HG02938 (cell line): Measurements from ENCODE around the gene IL36B.

Experiments used
- ATAC-seq: cut with Tn5 transposase; IDR thresholded peaks from one replicate; pipeline ENCODE4 v1.9.1; 2021; ENCODE audit warnings: mild to moderate bottlenecking, moderate library complexity; ENCODE audit not compliant: unreplicated experiment

IL36B gene

DNA sequence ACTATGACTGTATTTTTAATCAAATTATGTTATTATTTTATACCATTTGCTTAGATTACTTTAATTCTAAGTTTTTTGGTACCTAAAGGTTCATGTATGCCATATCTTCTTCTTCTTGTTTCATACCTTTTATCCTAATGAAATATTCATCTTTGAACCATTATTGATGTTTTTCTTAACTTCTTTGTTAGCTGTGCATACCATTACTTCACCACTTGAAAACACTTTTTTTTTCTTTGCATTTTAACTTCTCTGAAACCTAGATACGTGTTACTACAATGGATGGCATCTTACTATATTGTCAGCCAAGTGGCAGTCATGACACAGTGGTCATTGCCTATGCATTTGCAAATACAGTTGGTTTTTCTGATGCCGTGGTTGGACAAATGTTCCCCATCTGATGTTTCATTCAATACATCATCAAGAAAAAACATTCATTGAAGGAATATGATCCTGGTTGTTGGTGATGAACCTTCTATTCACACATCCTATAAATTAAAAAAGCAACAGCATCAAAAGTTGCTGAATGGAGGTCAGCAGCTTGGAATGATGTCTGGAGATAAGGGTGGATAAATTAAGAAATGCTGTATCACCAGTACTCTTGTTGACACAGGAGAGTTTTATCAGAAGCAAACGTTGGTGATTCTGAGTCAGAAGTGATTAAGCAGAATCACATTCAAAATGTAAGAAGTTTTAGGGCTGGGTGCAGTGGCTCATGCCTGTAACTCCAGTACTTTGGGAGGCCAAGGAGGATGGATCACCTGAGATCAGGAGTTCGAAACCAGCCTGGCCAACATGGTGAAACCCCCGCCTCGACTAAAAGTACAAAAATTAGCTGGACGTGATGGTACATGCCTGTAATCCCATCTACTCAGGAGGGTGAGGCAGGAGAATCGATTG is 40.0 kb downstream of the IL36B start:
- no peak for ATAC-seq

DNA sequence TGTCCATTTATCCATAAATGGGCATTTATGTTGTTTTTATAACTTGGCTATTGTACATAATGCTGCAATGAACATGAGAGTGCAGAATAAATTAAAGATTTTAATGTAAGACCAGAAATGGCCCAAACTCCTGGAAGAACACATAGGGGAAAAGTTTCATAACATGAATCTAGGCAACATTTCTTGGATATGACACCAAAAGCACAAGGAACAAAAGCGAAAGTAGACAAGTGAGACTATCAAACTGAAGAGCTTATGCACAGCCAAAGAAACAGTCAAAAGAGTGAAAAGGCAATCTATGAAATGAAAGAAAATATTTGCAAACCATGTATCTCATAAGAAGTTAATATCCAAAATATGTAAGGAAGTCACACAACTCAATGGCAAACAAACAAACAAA is 41.6 kb downstream of the IL36B start:
- no peak for ATAC-seq

DNA sequence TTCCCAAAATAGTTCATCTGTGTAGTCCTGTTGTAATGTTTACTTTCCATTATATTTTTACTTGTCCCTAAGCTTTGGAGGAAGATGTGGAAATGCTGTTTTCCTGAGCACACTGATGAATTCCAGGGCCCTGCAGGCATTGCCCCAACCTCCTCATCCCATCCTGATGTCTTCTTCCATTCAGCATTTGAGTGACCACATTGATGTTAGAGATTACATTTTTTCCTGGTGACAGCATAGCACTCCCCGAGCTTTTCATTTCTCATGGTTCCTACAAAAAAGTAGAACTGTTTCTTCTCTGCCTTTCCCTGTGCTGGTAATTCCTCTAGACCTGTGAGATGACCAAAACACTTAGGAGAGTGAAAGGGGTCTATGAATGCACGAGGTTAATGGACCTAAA is 42.6 kb downstream of the IL36B start:
- ATAC-seq, result no peak

DNA sequence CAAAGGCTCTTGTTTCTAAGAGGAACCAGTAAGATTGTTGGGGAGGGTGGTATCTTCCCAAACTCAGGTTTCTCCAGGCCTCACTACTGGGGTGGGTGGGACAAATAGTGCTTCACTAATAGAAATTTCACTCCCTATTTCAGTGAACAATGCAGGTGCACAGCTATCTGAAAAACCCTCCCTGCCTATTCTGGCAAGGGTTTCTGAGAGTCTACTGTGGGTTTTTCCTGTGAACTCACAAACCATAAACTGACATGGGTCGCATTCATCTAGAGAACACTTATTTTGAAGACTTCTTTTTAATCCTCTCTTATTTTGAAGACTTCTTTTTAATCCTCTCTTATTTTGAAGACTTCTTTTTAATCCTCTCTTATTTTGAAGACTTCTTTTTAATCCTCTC is 43.0 kb downstream of the IL36B start:
- ATAC-seq, result no peak

DNA sequence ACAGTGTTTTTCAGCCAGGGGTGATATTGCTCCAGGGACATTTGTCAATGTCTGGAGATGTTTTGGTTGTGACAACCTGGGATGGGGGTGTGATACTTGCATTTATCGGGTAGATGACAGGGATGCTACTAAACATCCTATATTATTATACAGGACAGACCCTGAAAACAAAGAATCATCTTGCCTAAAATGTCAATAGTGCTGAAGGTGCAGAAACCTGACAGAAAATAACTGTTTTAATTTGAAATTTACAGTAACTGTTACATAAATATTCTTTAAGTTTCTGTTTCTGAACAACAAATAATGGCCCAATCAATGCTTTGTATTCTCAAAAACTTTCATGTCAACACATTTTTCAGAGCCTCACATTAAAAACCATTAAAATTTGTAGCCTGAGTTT is 45.4 kb downstream of the IL36B start:
- no peak for ATAC-seq

DNA sequence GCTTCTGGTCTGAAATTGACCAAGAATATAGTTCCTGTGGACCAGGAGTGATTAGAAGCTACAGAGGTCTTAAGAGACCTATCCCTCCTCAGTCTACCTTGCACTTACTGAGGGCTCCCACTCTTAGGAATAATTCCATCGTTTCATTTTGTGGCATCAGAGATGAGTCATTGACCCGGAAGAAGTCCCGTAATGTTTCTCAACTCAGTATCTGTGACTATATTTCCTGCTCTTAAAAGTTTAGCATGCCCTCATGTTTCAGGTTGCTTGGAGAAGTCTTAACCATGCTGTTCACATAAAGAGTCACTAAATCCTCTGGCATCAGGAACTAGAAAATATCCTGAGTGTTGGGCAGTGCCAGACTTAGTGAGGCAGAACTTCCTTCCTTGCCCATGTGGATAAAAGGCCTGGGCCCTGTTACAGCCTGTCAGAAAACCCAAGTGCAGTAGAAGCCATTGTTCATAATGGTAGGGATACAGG is 47.6 kb downstream of the IL36B start, which contains the start of gene IL36A:
Gene IL36A (plus strand): TSS at position 430 of the 480 bp plus-strand sequence. CDS start 413 bp downstream, outside the sequence.
- no peak for ATAC-seq

DNA sequence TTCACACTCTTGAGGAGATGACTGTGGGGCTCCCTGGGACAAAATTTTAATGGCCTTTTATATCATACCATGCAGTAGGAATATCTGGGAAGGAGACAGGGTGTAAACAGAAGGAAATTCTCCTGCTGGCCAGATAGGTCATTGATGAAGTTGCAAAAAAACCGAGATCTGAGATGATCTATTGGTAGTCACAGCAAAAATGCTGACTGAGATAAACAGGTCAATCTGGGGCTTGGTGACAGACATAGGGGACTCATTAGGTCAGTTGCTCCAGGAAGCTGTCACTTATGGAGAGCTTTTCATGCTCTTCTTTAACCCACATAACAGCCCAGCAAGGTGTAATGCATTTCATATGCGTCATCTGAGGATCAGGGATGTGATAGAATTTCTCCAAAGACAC is 50.0 kb downstream of the IL36B start:
- no peak for ATAC-seq

DNA sequence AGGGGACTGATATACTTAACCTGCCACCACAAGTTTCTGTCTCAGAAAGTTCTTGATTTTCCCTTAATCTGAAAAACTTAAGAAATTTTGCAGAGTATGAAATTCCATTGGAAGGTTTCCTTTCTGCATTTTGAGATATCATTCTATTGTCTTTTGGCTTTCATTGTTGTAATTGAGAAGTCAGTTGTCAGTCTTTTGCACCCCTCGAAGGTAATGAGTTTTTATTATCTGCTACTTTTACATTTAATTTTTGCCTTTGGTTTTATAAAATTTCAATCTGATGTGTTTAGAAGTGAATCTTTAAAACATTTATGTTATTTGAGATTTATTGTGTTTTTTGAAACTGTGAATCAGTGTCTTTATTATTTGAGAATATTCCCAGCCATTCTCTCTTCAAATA is 52.2 kb downstream of the IL36B start:
- ATAC-seq, result no peak

DNA sequence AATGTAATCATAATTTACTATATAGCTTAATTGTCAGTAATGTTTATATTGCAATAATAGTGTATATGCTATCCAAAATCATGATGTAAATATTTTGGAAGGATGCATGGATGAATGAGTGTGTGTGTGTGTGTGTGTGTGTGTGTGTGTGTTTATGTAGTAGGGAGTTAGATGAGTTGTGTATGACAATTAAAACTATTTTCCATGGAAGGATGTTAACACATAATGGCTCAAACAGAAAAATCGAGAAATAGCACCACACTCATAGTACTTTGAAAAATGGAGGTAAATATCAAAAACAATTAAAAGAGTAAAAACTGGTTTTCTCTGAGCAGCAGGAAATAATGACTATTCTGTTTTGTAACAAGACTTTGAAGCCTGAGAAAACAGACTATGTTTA is 55.5 kb downstream of the IL36B start:
- no peak for ATAC-seq

DNA sequence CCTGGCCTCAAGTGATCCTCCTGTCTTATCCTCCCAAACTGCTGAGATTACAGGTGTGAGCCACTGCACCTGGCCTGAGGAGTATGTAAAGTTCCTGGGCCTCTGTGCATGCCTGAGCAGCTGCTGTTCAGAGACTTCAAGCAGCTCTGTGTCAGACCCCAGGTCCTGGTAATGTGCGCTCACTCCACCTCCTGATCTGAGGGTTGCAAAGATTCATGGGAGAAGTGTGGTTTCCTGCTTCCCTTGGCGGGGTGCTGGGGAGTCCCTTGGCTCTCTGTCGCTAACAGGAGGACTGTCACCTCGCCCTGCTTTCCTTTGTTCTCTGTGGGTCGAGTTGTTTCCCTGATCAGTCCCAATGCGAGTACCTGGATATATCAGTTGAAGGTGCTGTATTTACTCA is 56.0 kb downstream of the IL36B start:
- ATAC-seq, result no peak

DNA sequence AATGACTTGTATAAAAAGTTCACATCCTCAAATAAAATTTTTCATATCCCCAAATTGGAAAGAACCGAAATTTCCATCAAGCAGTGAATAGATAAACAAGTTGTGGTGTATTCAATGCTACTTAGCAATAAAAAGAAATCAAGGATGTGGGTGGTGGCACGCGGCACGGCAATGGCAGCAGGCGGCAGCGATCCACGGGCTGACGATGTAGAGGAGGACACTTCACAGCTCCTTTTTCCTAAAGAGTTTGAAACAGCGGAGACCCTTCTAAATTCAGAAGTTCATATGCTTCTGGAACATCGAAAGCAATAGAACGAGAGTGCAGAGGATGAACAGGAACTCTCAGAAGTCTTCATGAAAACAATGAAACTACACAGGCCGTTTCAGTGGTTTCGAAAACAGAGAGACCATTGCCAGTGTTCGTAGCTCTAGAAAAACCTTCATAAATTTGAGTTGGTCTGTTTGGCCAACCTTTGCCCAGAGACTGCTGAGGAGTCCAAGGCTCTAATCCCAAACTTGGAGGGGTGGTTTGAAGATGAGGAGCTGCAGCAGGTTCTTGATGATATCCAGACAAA is 57.2 kb downstream of the IL36B start:
- ATAC-seq, result no peak

DNA sequence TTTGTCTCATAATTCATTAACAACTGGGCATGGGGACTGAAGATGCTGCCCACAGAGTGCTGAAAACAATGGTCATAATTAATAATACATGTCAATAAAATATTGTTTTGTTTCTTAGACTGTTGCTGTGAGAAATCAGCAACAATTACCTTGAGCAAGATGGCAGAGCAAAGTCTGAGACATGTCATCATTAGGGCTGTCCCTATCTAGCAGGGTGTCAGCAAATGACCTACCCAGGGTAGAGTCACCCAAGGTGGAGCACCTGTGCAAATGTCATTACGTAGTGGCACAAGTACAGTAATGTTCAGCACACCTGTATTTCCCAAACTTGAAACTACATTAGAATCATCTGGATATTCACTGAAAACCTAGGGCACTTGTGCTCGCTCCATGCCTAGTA is 58.0 kb downstream of the IL36B start:
- ATAC-seq, result no peak

DNA sequence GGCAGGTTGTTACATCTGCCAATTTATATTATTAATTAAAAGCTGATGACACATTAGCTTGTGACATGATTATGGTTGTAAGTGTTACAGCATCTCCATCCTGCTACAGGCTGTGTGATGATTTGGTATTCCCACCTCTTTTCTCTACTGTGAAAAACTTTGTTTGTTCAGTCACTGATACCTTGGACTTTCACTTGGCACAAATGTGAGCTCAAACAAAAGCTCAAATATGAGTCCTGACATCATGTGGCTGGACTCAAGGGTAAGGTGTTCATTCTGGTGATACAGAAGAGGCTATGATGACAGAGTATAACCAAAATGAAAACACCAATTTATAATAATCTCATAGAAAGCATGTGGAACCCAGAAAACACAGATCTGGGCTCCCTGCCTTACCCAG is 58.8 kb downstream of the IL36B start:
- no peak for ATAC-seq

DNA sequence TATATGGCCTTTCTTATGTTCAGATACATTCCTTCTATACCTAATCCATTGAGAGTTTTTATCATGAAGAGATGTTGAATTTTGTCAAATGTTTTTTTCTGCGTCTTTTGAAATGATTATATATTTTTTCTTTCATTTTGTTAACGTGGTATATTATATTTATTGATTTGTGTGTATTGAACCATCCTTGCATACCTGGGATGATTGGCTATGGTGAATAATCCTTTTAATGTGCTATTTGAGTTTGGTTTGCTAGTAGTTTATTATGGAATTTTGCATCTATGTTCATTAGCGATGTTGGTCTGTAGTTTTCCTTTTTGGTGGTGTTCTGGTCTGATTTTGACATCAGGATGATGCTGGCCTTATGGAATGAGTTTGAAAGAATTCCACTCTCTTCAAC is 63.1 kb downstream of the IL36B start:
- ATAC-seq, result no peak

DNA sequence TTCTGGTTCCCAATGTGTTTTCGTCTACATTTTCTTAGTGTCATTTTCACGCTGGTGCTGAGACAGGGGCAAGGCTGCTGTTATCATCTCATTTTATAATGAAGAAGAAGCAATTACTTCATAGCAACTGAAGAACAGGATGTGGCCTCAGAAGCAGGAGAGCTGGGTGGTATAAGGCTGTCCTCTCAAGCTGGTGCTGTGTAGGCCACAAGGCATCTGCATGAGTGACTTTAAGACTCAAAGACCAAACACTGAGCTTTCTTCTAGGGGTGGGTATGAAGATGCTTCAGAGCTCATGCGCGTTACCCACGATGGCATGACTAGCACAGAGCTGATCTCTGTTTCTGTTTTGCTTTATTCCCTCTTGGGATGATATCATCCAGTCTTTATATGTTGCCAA is 67.6 kb downstream of the IL36B start:
- no peak for ATAC-seq

DNA sequence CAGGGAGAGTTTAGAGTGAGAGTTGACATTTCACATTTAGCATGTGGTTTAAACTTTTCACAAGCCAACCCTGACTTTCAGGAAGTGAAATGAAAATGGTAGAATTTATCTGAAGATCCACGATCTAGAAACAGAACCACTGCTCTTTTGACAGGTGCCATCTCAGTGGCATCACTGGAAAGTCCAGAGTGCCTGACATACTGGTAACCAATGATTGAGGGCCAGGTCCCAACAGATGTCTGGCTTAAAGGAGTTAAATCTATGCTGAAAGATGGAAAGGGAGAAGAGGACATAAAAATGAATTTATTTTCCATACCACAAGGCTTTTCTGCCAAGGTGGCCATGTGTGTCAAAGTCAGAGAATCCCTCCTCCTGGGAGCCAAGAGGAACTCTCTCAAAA is 72.1 kb downstream of the IL36B start:
- no peak for ATAC-seq

DNA sequence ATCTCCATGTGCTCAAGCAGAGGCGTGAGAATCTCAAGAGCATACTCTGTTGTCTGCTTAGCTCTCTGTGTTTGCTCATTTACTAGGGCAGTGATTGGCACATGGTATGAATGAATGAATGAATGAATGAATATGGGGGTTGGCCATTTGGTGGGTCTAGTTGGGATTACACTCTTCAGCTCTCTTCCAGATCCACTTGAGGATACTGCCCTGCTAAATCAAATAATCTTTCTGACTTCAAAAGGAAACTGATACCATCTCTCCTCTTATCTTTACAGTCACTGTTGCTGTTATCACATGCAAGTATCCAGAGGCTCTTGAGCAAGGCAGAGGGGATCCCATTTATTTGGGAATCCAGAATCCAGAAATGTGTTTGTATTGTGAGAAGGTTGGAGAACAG is 72.9 kb downstream of the IL36B start:
- no peak for ATAC-seq

DNA sequence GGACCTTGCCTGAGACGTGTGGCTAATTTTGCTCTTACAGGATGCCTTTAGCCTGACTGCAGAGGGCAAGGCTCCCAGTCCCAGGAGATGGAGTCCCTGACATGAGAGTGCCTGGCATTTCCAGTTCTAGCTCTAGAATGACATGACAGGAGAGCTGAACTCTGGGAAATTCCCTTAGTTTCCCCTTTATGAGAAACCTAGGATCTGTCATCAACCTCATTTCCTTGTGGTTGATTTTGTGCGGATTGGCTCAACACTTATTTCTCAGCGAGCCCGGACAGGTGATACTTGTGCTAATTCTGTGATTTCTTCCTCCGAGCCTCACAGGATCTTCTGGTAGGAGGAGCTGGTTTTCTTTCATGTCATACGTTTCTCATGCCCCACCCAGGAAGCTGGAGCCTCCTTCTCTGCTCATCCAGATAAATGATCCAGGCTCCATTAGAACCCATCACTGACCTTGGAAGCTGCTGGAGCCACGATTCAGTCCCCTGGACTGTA is 75.1 kb downstream of the IL36B start, which contains the start of gene IL36G:
Gene IL36G (plus strand): TSS at position 448 of the 498 bp plus-strand sequence. CDS start 633 bp downstream, outside the sequence.
- no peak for ATAC-seq
